K562 (cell line): ENCODE data around the gene RPL28. TPM values are rescaled to one million over a fixed set of nuclear protein-coding genes. Genes with fewer than 3 reads are reported as not detected.
A peak's percentile ranks its signal among the peaks of the same experiment; 100 is the strongest.

ENCODE experiments used
- CXXC5 ChIP-seq: fragments of 250-450 bp; sonication (Bioruptor Pico); IDR thresholded peaks from 2 replicates; pipeline ENCODE4 v1.8.0; 2022; ENCODE audit warnings: inconsistent platforms, mild to moderate bottlenecking, moderate library complexity
- DEAF1 ChIP-seq: fragments of 450-650 bp; formaldehyde crosslinking; IDR thresholded peaks from 2 replicates; pipeline ENCODE4 v1.4.0; 2020; ENCODE audit warnings: mild to moderate bottlenecking, moderate library complexity
- EP400 ChIP-seq: fragments of 450-650 bp; IDR thresholded peaks from 2 replicates; pipeline ENCODE4 v1.6.1; 2017; ENCODE audit warnings: antibody characterized with exemption, mild to moderate bottlenecking, moderate library complexity
- ETS1 ChIP-seq: conservative IDR thresholded peaks from 2 replicates; pipeline ENCODE4 v1.6.1; 2011; ENCODE audit warnings: low read depth, mild to moderate bottlenecking, low read length; ENCODE audit not compliant: control insufficient read depth
- HBP1 ChIP-seq: fragments of 450-650 bp; formaldehyde crosslinking; IDR thresholded peaks from 2 replicates; pipeline ENCODE4 v1.4.0; 2022; ENCODE audit warnings: missing genetic modification characterization
- HLTF ChIP-seq: fragments of 450-650 bp; IDR thresholded peaks from 2 replicates; pipeline ENCODE4 v1.6.1; 2016
- LARP7 ChIP-seq: fragments of 450-650 bp; IDR thresholded peaks from 2 replicates; pipeline ENCODE4 v1.6.1; 2016
- LCOR ChIP-seq: sonication (generic); formaldehyde crosslinking; IDR thresholded peaks from 2 replicates; pipeline ENCODE4 v1.8.0; 2022; ENCODE audit warnings: mild to moderate bottlenecking, missing genetic modification reagents
- NRF1 ChIP-seq, 2 experiments: fragments of 450-650 bp; IDR thresholded peaks in 1 of 2; conservative IDR thresholded peaks in 1 of 2; 2 replicates each; pipeline ENCODE4 v1.6.1; 2014; ENCODE audit warnings: mild to moderate bottlenecking in 2 of 2
- PHF8 ChIP-seq: fragments of 200-600 bp; sonication (generic); IDR thresholded peaks from 2 replicates; pipeline ENCODE4 v1.6.1; 2012; ENCODE audit warnings: mixed run types, mild to moderate bottlenecking, inconsistent platforms, low read length, moderate library complexity, borderline replicate concordance
- RBBP5 ChIP-seq: fragments of 200-600 bp; sonication (generic); IDR thresholded peaks from 2 replicates; pipeline ENCODE4 v1.6.1; 2012; ENCODE audit warnings: borderline replicate concordance, mild to moderate bottlenecking, low read length, control low read depth, inconsistent platforms; ENCODE audit not compliant: insufficient read depth, poor library complexity, severe bottlenecking
- ZBTB9 ChIP-seq: fragments of 450-650 bp; formaldehyde crosslinking; IDR thresholded peaks from 2 replicates; pipeline ENCODE4 v1.4.0; 2020; ENCODE audit warnings: mild to moderate bottlenecking, moderate library complexity
- ZNF23 ChIP-seq: fragments of 250-450 bp; sonication (Bioruptor Pico); IDR thresholded peaks from 2 replicates; pipeline ENCODE4 v1.4.0; 2020; ENCODE audit warnings: mild to moderate bottlenecking
- ZNF592 ChIP-seq: fragments of 450-650 bp; IDR thresholded peaks from 2 replicates; pipeline ENCODE4 v1.6.1; 2017; ENCODE audit warnings: antibody characterized with exemption, mild to moderate bottlenecking
- polyA plus RNA-seq, 8 experiments: library from polyadenylated mRNA; depleted of rRNA in 4 of 8; stranded (reverse) in 5 of 8; unstranded in 3 of 8; fragments of >200 nt; fragmentation: Nextera tagmentation in 2 of 8; fragmentation: Illumina TruSeq in 1 of 8; extraction: Ambion mirVana in 2 of 8; extraction: Trizol in 1 of 8; gene quantifications; 2 replicates each; pipeline versions ENCODE4 v1.2.1 to v1.2.3, GENCODE V29; 2011 to 2014; ENCODE audit warnings: inconsistent platforms in 1 of 8, missing spikeins in 1 of 8
- total RNA-seq, 7 experiments: library from RNA; depleted of rRNA in 6 of 7; stranded (reverse); fragments of >200 nt in 6 of 7; fragmentation: Illumina TruSeq in 2 of 7; extraction: Trizol in 2 of 7; gene quantifications; 2 replicates each; pipeline versions ENCODE4 v1.2.1 to v1.2.3, GENCODE V29; 2011 to 2021; ENCODE audit warnings: low replicate concordance in 1 of 7

Gene RPL28
- total and polyA plus RNA-seq, 9 of the 15 experiments (the other 6 are each of a cell fraction or from before 2014, with no cell fraction given) = 124 to 3,106 (median 622) TPM

GRCh38 chr19:55383279-55384130 lies 2.2 kb upstream of the RPL28 start (continued):
- TF ChIP-seq LCOR (CRISPR knock-in tag) (no peak), LARP7 (0 out of 2 replicates have a peak, but pooled peaks have one; percentile 21), ZNF592 (0 out of 2 replicates have a peak, but pooled peaks have one; percentile 39), EP400 (peak; percentile 45; the same call in 1 of the 2 replicates), CXXC5 (CRISPR knock-in tag) (peak; percentile 70), ZNF23 (CRISPR knock-in tag) (no peak), RBBP5 (peak; percentile 73), NRF1 (conservative IDR thresholded peaks at IDR 0.05 in 1 of 2, IDR thresholded peaks at IDR 0.05 in 1 of 2) (peak in 1 of 2 experiments; percentile 28; a peak in 2 of 4 replicates), ETS1 (peak; percentile 12; the same call in 1 of the 2 replicates), DEAF1 (no peak), HLTF (peak; percentile 71; the same call in 1 of the 2 replicates), HBP1 (no peak), PHF8 (peak; percentile 70; the same call in 1 of the 2 replicates), ZBTB9 (CRISPR knock-in tag) (0 out of 2 replicates have a peak, but pooled peaks have one; percentile 34)
